ENCODE results near the gene MYOZ1. TPM values are rescaled to one million over a fixed set of nuclear protein-coding genes. Genes with fewer than 3 reads are reported as not detected.

MYOZ1 gene
- total and polyA plus RNA-seq, 12 donors = 0.18 to 4.2 (median 0.48) TPM

- H3K4me3 ChIP-seq = no peak overlapping the region
- peak in 1 of 7 donors; percentile 14 for DNase-seq
- no peaks in the 10 kb centered on the region for H3K36me3 ChIP-seq (replicated peaks in 1 of 2)
- WGBS, 4 donors = 86 to 95% (median 90%) methylated on average over 3 of the region's 3 CpGs
- no peaks in the 10 kb centered on the region for H3K27me3 ChIP-seq
- peaks cover 15 to 32% of the 10 kb centered on the region in 2 donors for H3K4me1 ChIP-seq (replicated peaks in 1 of 2)
- H3K27ac ChIP-seq = no peak overlapping the region
- intact Hi-C loops (cut with DNase I) = no loop called here
- TF ChIP-seq CTCF (IDR thresholded peaks at IDR 0.05) = no peak
- no peak for TF ChIP-seq POLR2A (IDR thresholded peaks at IDR 0.05)
- H3K9me3 ChIP-seq (replicated peaks in 1 of 3) = no peaks in the 10 kb centered on the region
Observed at GRCh38 chr10:73589563-73590126, 51.6 kb downstream of the MYOZ1 start.

- Histone ChIP-seq H3K27ac (no peak overlapping the region), H3K4me3 (no peak overlapping the region), H3K27me3 (no peaks in the 10 kb centered on the region), H3K36me3 (replicated peaks in 1 of 2) (no peaks in the 10 kb centered on the region), H3K9me3 (replicated peaks in 1 of 3) (no peaks in the 10 kb centered on the region), H3K4me1 (replicated peaks in 1 of 2) (peaks cover 15 to 32% of the 10 kb centered on the region in 2 donors)
- 91 to 100% (median 97%) methylated on average over 1 of the region's 1 CpG for WGBS, 4 donors
- TF ChIP-seq CTCF (IDR thresholded peaks at IDR 0.05) (no peak), POLR2A (IDR thresholded peaks at IDR 0.05) (no peak)
- DNase-seq = no peak
- intact Hi-C loops (cut with DNase I) = no loop called here
Observed at GRCh38 chr10:73588656-73589055, 52.6 kb downstream of the MYOZ1 start.

GRCh38 chr10:73586583-73586984 is 54.7 kb downstream of the MYOZ1 start:
- no peak for TF ChIP-seq POLR2A (IDR thresholded peaks at IDR 0.05)
- TF ChIP-seq CTCF (IDR thresholded peaks at IDR 0.05) = no peak
- peak; percentile 33 to 77 (median 58) for DNase-seq
- Histone ChIP-seq H3K4me1 (replicated peaks in 1 of 2) (peaks cover 15 to 23% of the 10 kb centered on the region in 2 donors), H3K9me3 (replicated peaks in 1 of 3) (no peaks in the 10 kb centered on the region), H3K4me3 (no peak overlapping the region), H3K27me3 (no peaks in the 10 kb centered on the region), H3K27ac (peak overlapping the region in 2 of 5 donors; percentile 15 to 51), H3K36me3 (replicated peaks in 1 of 2) (no peaks in the 10 kb centered on the region)
- 3 to 6% (median 5%) methylated on average over 1 of the region's 1 CpG for WGBS, 4 donors
- intact Hi-C loops (cut with DNase I) = no loop called here

- no peak for DNase-seq
- peaks cover 13 to 15% of the 10 kb centered on the region in 2 donors for H3K4me1 ChIP-seq (replicated peaks in 1 of 2)
- WGBS, 4 donors = 99 to 100% (median 100%) methylated on average over 3 of the region's 3 CpGs
Observed at GRCh38 chr10:73585327-73585726, 55.9 kb downstream of the MYOZ1 start.

More at GRCh38 chr10:73585327-73585726, 55.9 kb downstream of the MYOZ1 start:
- Histone ChIP-seq H3K4me3 (no peak overlapping the region), H3K27me3 (no peaks in the 10 kb centered on the region), H3K9me3 (replicated peaks in 1 of 3) (no peaks in the 10 kb centered on the region), H3K36me3 (replicated peaks in 1 of 2) (no peaks in the 10 kb centered on the region), H3K27ac (no peak overlapping the region)
- TF ChIP-seq POLR2A (IDR thresholded peaks at IDR 0.05) (no peak), CTCF (IDR thresholded peaks at IDR 0.05) (no peak)
- intact Hi-C loops (cut with DNase I) = no loop called here

Measured in adrenal gland (tissue), 12 donors.